Calu3 (cell line): ENCODE data around the gene CPED1. TPM values are rescaled to one million over a fixed set of nuclear protein-coding genes. Genes with fewer than 3 reads are reported as not detected.

Experiments
- BruUV-seq: library from RNA; stranded (reverse); fragments of 400-500 nt; replicated peaks from 2 replicates; lab custom pipeline; 2021; lab: Mats Ljungman, UMichigan
- CTCF ChIA-PET: fragments of 300-600 bp; sonication (Branson Sonifier 250); formaldehyde crosslinking; loops from one replicate; lab custom pipeline; 2022; ENCODE audit warnings: antibody characterized with exemption; lab: Charles Lee
- DNase-seq: peaks from one replicate; pipeline ENCODE4 v3.0.0; 2022
- H3K27ac Mint-ChIP-seq: one replicate; pipeline ENCODE4 v1.8.0; 2022; ENCODE audit warnings: mixed read lengths; ENCODE audit not compliant: unreplicated experiment
- H3K27me3 Mint-ChIP-seq: one replicate; pipeline ENCODE4 v1.8.0; 2022; ENCODE audit warnings: mixed read lengths; ENCODE audit not compliant: unreplicated experiment
- H3K36me3 Mint-ChIP-seq: one replicate; pipeline ENCODE4 v1.8.0; 2022; ENCODE audit warnings: mild to moderate bottlenecking, moderate library complexity, mixed read lengths; ENCODE audit not compliant: insufficient read depth, unreplicated experiment
- H3K4me1 Mint-ChIP-seq: one replicate; pipeline ENCODE4 v1.8.0; 2022; ENCODE audit warnings: mild to moderate bottlenecking, low read depth, mixed read lengths; ENCODE audit not compliant: unreplicated experiment
- H3K4me3 Mint-ChIP-seq: one replicate; pipeline ENCODE4 v1.8.0; 2022; ENCODE audit warnings: mild to moderate bottlenecking, low read depth, moderate library complexity, mixed read lengths; ENCODE audit not compliant: unreplicated experiment
- H3K9me3 Mint-ChIP-seq: one replicate; pipeline ENCODE4 v1.8.0; 2022; ENCODE audit warnings: low read depth, mixed read lengths; ENCODE audit not compliant: unreplicated experiment
- CTCF ChIP-seq: fragments of 200-600 bp; IDR thresholded peaks from one replicate; pipeline ENCODE4 v1.8.0; 2022; ENCODE audit warnings: antibody characterized with exemption; ENCODE audit not compliant: unreplicated experiment
- intact Hi-C: fragments of 100-400 bp; cut with micrococcal nuclease; formaldehyde crosslinking; loops from one replicate; pipeline ENCODE4 v1.10.0; 2022; ENCODE audit not compliant: unreplicated experiment
- total RNA-seq: library from RNA; stranded (reverse); gene quantifications from 2 replicates; pipeline ENCODE4 v1.2.3, GENCODE V29; 2022

CPED1 gene
- total RNA-seq, 1 experiment from 2014 or later = 0.24 TPM

DNA sequence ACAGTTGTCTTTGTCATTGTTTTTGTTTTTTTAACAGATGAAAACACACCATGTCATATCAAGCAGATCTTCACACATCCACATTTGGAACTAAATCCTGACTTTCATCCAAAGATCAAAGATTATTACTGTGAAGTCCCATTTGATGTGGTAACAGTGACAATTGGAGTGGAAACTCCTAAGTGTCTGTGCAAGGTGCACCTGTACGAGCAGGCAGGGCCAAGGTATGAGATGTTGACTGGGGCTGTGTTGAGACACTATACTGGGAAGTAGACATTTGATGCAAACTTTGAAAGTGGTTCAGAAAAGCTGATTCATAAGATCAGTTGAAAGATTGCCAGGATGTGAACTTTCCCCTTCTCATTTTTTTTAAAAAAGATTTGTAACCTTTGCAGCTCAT is 152.3 kb downstream of the CPED1 start:
- intact Hi-C loops = no loop called here
- Mint-ChIP-seq H3K27me3 (no peaks in the 10 kb centered on the region), H3K9me3 (no peaks in the 10 kb centered on the region), H3K4me3 (no peak overlapping the region), H3K36me3 (no peaks in the 10 kb centered on the region), H3K4me1 (no peaks in the 10 kb centered on the region), H3K27ac (no peak overlapping the region)
- CTCF ChIA-PET = no interaction called here
- no peak for TF ChIP-seq CTCF
- DNase-seq = no peak
- BruUV-seq = no TSS peak

- intact Hi-C loops = no loop called here
- H3K4me1 Mint-ChIP-seq = peaks cover under 1% of the 10 kb centered on the region
- H3K27ac Mint-ChIP-seq = no peak overlapping the region
- BruUV-seq = no TSS peak
- no peaks in the 10 kb centered on the region for H3K36me3 Mint-ChIP-seq
- no peak for DNase-seq
- TF ChIP-seq CTCF = no peak
- no peak overlapping the region for H3K4me3 Mint-ChIP-seq
- no peaks in the 10 kb centered on the region for H3K9me3 Mint-ChIP-seq
- CTCF ChIA-PET = no interaction called here
- H3K27me3 Mint-ChIP-seq = no peaks in the 10 kb centered on the region
These were observed 163.3 kb downstream of the CPED1 start for GRCh38 chr7:121151774-121152221.

GRCh38 chr7:121153411-121153810 is 164.9 kb downstream of the CPED1 start:
- H3K4me3 Mint-ChIP-seq = no peak overlapping the region
- no peaks in the 10 kb centered on the region for H3K9me3 Mint-ChIP-seq
- no TSS peak for BruUV-seq
- H3K27ac Mint-ChIP-seq = no peak overlapping the region
- CTCF ChIA-PET = no interaction called here
- TF ChIP-seq CTCF = no peak
- peaks cover 8% of the 10 kb centered on the region for H3K4me1 Mint-ChIP-seq
- no peaks in the 10 kb centered on the region for H3K27me3 Mint-ChIP-seq
- no peak for DNase-seq
- intact Hi-C loops = no loop called here
- H3K36me3 Mint-ChIP-seq = no peaks in the 10 kb centered on the region

DNA sequence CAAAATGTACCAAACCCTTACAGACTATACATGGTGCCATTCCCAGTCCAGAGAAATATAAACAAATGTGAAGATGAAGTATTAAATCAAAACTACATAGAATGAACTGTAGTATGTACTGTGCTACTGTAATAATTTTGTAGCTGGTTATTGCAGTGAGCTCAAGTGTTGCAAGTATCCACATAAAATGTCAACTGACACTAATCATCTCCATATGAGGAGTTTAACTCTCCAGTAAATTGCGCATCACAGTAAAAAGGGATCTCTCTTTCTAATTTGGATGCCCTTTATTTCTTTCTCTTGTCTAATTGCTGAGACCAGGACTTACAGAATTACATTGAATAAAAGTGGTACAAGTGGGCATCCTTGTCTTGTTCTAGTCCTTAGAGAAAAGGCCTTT is 165.5 kb downstream of the CPED1 start:
- Mint-ChIP-seq H3K9me3 (no peaks in the 10 kb centered on the region), H3K4me3 (no peak overlapping the region), H3K4me1 (peaks cover 8% of the 10 kb centered on the region), H3K36me3 (no peaks in the 10 kb centered on the region), H3K27me3 (no peaks in the 10 kb centered on the region), H3K27ac (no peak overlapping the region)
- no peak for DNase-seq
- BruUV-seq = no TSS peak
- intact Hi-C loops = no loop called here
- TF ChIP-seq CTCF = no peak
- CTCF ChIA-PET = no interaction called here
